PC-3 (cell line): Measurements from ENCODE around the gene BAZ2B. TPM values are rescaled to one million over a fixed set of nuclear protein-coding genes. Genes with fewer than 3 reads are reported as not detected.

Source experiments
- ATAC-seq: fragments of 200-7000 bp; cut with Tn5 transposase; 2 replicates; pipeline ENCODE4 v1.9.1; 2020; ENCODE audit warnings: mild to moderate bottlenecking, moderate library complexity
- BruUV-seq: library from RNA; stranded (reverse); fragments of 400-500 nt; replicated peaks from 2 replicates; lab custom pipeline; 2021; lab: Mats Ljungman, UMichigan
- CTCF ChIA-PET: fragments of 300-600 bp; sonication (Branson Sonifier 250); formaldehyde crosslinking; loops from one replicate; lab custom pipeline; 2022; ENCODE audit warnings: antibody characterized with exemption; lab: Charles Lee
- POLR2A ChIA-PET: fragments of 300-600 bp; sonication (Branson Sonifier 250); formaldehyde crosslinking; loops from one replicate; lab custom pipeline; 2022; ENCODE audit warnings: antibody characterized with exemption; ENCODE audit not compliant: unreplicated experiment; lab: Charles Lee
- DNase-seq: peaks from one replicate; pipeline ENCODE4 v3.0.0-alpha.2; 2015
- H2AFZ ChIP-seq: fragments of 300-600 bp; sonication (generic); 2 replicates; pipeline ENCODE4 v1.6.0; 2016; ENCODE audit warnings: antibody characterized with exemption, low read length
- H3F3A ChIP-seq: fragments of 300-600 bp; sonication (generic); one replicate; pipeline ENCODE4 v1.6.0; 2017; ENCODE audit warnings: antibody characterized with exemption, low read length, control low read depth, mild to moderate bottlenecking; ENCODE audit not compliant: unreplicated experiment
- H3K27ac ChIP-seq: fragments of 300-600 bp; sonication (generic); 2 replicates; pipeline ENCODE4 v1.5.1; 2016; ENCODE audit warnings: mild to moderate bottlenecking, low read length
- H3K27me3 ChIP-seq: fragments of 300-600 bp; sonication (generic); 2 replicates; pipeline ENCODE4 v1.6.1; 2016; ENCODE audit warnings: low read length, mixed read lengths
- H3K36me3 ChIP-seq: fragments of 300-600 bp; sonication (generic); 2 replicates; pipeline ENCODE4 v1.6.1; 2016; ENCODE audit warnings: low read depth, mixed run types, low read length, mixed read lengths
- H3K4me1 ChIP-seq: fragments of 300-600 bp; sonication (generic); 2 replicates; pipeline ENCODE4 v1.5.1; 2016; ENCODE audit warnings: low read length; ENCODE audit not compliant: insufficient read depth
- H3K4me2 ChIP-seq: fragments of 300-600 bp; sonication (generic); 2 replicates; pipeline ENCODE4 v1.6.0; 2016; ENCODE audit warnings: low read length
- H3K4me3 ChIP-seq: fragments of 300-600 bp; sonication (generic); 2 replicates; pipeline ENCODE4 v1.5.1; 2016; ENCODE audit warnings: mild to moderate bottlenecking, low read length, mixed read lengths
- H3K79me2 ChIP-seq: fragments of 300-600 bp; sonication (generic); 2 replicates; pipeline ENCODE4 v1.6.1; 2017; ENCODE audit warnings: low read length, mixed read lengths
- H3K9ac ChIP-seq: fragments of 300-600 bp; sonication (generic); 2 replicates; pipeline ENCODE4 v1.6.0; 2016; ENCODE audit warnings: mild to moderate bottlenecking, low read length
- H3K9me2 ChIP-seq: fragments of 300-600 bp; sonication (generic); replicated peaks from 2 replicates; pipeline ENCODE4 v1.6.1; 2016; ENCODE audit warnings: mixed run types, low read length, mixed read lengths
- H3K9me3 ChIP-seq: fragments of 300-600 bp; sonication (generic); 2 replicates; pipeline ENCODE4 v1.6.1; 2016; ENCODE audit warnings: low read length, mixed read lengths
- H4K20me1 ChIP-seq: fragments of 300-600 bp; sonication (generic); 2 replicates; pipeline ENCODE4 v1.6.1; 2016; ENCODE audit warnings: low read length, mixed read lengths
- EZH2 ChIP-seq: fragments of 300-600 bp; sonication (generic); IDR thresholded peaks from one replicate; pipeline ENCODE4 v1.6.1; 2017; ENCODE audit warnings: antibody characterized with exemption, mild to moderate bottlenecking, low read length; ENCODE audit not compliant: unreplicated experiment
- EZH2phosphoT487 ChIP-seq: fragments of 300-600 bp; sonication (generic); IDR thresholded peaks from 2 replicates; pipeline ENCODE4 v1.6.1; 2018; ENCODE audit warnings: mild to moderate bottlenecking, antibody characterized with exemption, low read length, borderline replicate concordance
- intact Hi-C: fragments of 100-400 bp; cut with micrococcal nuclease; formaldehyde crosslinking; loops from 2 replicates; pipeline ENCODE4 v1.9.0; 2023
- total RNA-seq: library from RNA; depleted of rRNA; stranded (reverse); fragments of >200 nt; gene quantifications from 2 replicates; pipeline ENCODE4 v1.2.3, GENCODE V29; 2014
- TF ChIP-seq, protein P1 (sequence below): fragments of 300-600 bp; sonication (generic); conservative IDR thresholded peaks from 2 replicates; pipeline ENCODE4 v1.5.1; 2017; ENCODE audit warnings: antibody characterized with exemption, low read depth, mild to moderate bottlenecking, low read length

The BAZ2B gene
- total RNA-seq, 1 experiment from 2014 or later, result 19.6 TPM

- intact Hi-C loops, result no loop called here
- Histone ChIP-seq H4K20me1 (no peaks in the 10 kb centered on the region), H3K4me1 (peaks cover 11% of the 10 kb centered on the region), H3K9me3 (no peaks in the 10 kb centered on the region), H2AFZ (no peak overlapping the region), H3K36me3 (no peaks in the 10 kb centered on the region), H3K27ac (no peak overlapping the region), H3K9ac (no peak overlapping the region), H3K27me3 (no peaks in the 10 kb centered on the region), H3F3A (no peaks in the 10 kb centered on the region), H3K9me2 (no peaks in the 10 kb centered on the region), H3K4me3 (no peak overlapping the region), H3K79me2 (no peaks in the 10 kb centered on the region), H3K4me2 (no peak overlapping the region)
- DNase-seq, result no peak
- CTCF ChIA-PET, result no interaction called here
- BruUV-seq, result no TSS peak
- TF ChIP-seq EZH2phosphoT487 (no peak), EZH2 (no peak)
- TF ChIP-seq, protein P1, sequence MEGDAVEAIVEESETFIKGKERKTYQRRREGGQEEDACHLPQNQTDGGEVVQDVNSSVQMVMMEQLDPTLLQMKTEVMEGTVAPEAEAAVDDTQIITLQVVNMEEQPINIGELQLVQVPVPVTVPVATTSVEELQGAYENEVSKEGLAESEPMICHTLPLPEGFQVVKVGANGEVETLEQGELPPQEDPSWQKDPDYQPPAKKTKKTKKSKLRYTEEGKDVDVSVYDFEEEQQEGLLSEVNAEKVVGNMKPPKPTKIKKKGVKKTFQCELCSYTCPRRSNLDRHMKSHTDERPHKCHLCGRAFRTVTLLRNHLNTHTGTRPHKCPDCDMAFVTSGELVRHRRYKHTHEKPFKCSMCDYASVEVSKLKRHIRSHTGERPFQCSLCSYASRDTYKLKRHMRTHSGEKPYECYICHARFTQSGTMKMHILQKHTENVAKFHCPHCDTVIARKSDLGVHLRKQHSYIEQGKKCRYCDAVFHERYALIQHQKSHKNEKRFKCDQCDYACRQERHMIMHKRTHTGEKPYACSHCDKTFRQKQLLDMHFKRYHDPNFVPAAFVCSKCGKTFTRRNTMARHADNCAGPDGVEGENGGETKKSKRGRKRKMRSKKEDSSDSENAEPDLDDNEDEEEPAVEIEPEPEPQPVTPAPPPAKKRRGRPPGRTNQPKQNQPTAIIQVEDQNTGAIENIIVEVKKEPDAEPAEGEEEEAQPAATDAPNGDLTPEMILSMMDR, result no peak
- POLR2A ChIA-PET, result no interaction called here
- no peak for ATAC-seq
Measured at GRCh38 chr2:159592441-159592840, 23.9 kb downstream of the BAZ2B start.

GRCh38 chr2:159591221-159591620 is 25.1 kb downstream of the BAZ2B start:
- POLR2A ChIA-PET, result no interaction called here
- H4K20me1 ChIP-seq, result no peaks in the 10 kb centered on the region
- H3K27ac ChIP-seq, result no peak overlapping the region
- TF ChIP-seq, protein P1, result no peak
- TF ChIP-seq EZH2 (no peak), EZH2phosphoT487 (no peak)
- no TSS peak for BruUV-seq
- no peak overlapping the region for H3K4me3 ChIP-seq
- H3K79me2 ChIP-seq, result no peaks in the 10 kb centered on the region
- no peaks in the 10 kb centered on the region for H3K9me2 ChIP-seq
- CTCF ChIA-PET, result interaction anchor here (0.6 kb wide), 1 partner anchor 43 kb away, joined by 4 read pairs; no protein-coding TSS in a partner anchor
- intact Hi-C loops, result no loop called here
- no peaks in the 10 kb centered on the region for H3K9me3 ChIP-seq
- no peaks in the 10 kb centered on the region for H3K27me3 ChIP-seq
- no peaks in the 10 kb centered on the region for H3K36me3 ChIP-seq
- no peak for DNase-seq
- H3K4me2 ChIP-seq, result no peak overlapping the region
- no peak for ATAC-seq
- no peak overlapping the region for H2AFZ ChIP-seq
- no peak overlapping the region for H3K9ac ChIP-seq
- H3K4me1 ChIP-seq, result peaks cover 11% of the 10 kb centered on the region
- no peaks in the 10 kb centered on the region for H3F3A ChIP-seq

DNA sequence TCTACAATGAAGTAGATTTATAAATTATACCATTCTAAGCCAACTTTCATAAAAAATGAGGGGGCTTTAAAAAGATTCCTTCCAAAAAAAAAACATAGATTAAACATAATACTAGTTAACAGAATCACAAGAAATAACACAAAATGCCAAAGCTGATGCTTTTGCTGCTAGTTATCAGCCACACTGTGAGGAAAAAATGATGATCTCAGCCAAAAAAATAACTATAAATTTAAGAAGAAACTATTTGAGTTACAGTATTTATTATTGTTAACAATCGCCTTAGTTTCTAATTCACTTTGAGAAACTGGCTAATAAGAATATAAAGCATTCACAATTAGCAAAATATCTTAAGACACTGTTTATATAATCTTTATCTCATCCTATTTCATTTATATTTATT is 27.1 kb downstream of the BAZ2B start:
- ATAC-seq (no peak), DNase-seq (no peak)
- ChIA-PET CTCF (no interaction called here), POLR2A (no interaction called here)
- intact Hi-C loops, result no loop called here
- TF ChIP-seq, protein P1, result no peak
- TF ChIP-seq EZH2, result no peak
- TF ChIP-seq EZH2phosphoT487, result no peak
- H3K4me1 ChIP-seq, result peaks cover 3% of the 10 kb centered on the region; the same call in 1 of the 2 replicates
- no peaks in the 10 kb centered on the region for H3K36me3 ChIP-seq
- no peaks in the 10 kb centered on the region for H3K9me2 ChIP-seq
- no peaks in the 10 kb centered on the region for H3F3A ChIP-seq
- no peak overlapping the region for H3K4me3 ChIP-seq
- H3K4me2 ChIP-seq, result no peak overlapping the region
- H3K27ac ChIP-seq, result no peak overlapping the region
- no peaks in the 10 kb centered on the region for H3K9me3 ChIP-seq
- H3K79me2 ChIP-seq, result no peaks in the 10 kb centered on the region
- no TSS peak for BruUV-seq
- H4K20me1 ChIP-seq, result no peaks in the 10 kb centered on the region
- no peaks in the 10 kb centered on the region for H3K27me3 ChIP-seq
- no peak overlapping the region for H3K9ac ChIP-seq
- no peak overlapping the region for H2AFZ ChIP-seq
